ENCODE measurements around the gene FOXL2. TPM values are rescaled to one million over a fixed set of nuclear protein-coding genes. Genes with fewer than 3 reads are reported as not detected.

FOXL2 gene
- total and polyA plus RNA-seq, 2 of the 13 experiments (the other 11 are each of a cell fraction or from before 2014, with no cell fraction given) = not detected

DNA sequence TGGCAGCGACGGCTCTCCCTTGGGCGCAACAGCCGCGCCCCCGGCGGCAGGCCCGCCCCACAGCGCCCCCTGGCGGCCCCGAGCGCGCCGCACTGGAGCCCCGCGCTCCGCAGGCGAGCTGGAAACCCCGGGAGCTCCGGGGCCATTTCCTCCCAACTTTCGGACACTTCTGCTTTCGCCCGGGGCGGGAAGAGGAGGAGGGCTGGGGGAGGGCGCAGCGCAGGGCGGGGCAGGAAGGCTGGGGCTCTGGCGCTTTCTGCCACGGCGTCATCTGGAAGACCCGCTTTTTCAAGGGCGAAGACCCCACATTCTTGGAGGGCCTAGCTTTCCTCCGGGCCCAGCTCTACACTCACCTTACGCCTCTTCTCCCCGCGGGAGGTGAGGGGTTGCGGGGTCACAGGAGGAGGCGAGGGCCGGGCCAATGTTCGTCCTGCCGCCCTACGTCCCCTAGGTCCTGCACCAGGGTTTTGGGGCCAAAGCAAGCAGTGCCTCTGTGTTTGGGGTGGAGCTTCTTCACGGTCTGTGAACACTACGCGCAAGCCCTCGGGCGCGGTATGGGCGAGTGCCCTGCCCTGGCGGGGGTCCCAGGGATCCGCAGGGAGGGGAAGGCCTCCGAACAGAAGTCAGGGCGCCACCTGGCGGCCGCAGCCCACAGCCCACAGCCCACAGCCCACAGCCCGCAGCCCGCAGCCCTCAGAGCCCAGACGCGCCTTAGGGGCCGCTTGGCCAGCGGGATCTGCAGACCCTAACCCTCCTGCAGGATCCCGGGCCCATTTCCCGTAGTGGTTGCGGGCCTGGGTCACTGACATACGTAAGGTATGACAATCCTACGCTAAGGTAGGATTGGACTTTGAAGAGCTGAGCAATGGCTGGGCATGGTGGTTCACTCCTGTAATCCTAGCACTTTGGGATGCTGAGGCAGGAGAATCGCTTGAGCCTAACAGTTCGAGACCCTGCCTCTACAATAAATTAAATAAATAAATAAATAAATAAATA lies 31.1 kb downstream of the FOXL2 start (continued):
- TF ChIP-seq, protein P1, sequence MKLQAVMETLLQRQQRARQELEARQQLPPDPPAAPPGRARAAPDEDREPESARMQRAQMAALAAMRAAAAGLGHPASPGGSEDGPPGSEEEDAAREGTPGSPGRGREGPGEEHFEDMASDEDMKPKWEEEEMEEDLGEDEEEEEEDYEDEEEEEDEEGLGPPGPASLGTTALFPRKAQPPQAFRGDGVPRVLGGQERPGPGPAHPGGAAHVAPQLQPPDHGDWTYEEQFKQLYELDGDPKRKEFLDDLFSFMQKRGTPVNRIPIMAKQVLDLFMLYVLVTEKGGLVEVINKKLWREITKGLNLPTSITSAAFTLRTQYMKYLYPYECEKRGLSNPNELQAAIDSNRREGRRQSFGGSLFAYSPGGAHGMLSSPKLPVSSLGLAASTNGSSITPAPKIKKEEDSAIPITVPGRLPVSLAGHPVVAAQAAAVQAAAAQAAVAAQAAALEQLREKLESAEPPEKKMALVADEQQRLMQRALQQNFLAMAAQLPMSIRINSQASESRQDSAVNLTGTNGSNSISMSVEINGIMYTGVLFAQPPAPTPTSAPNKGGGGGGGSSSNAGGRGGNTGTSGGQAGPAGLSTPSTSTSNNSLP (IDR thresholded peaks at IDR 0.05; ENCODE audit: low read depth, low read length) = no peak
- TF ChIP-seq SYNCRIP (IDR thresholded peaks at IDR 0.05; ENCODE audit: insufficient read depth, low read depth, low read length) = no peak
- no peak; the same call in 1 of the 2 replicates for TF ChIP-seq NR2F2 (IDR thresholded peaks at IDR 0.05; ENCODE audit: borderline replicate concordance, low read depth)
- no peak for TF ChIP-seq ARNTL (CRISPR knock-in tag; IDR thresholded peaks at IDR 0.05)
- no peak; the same call in 1 of the 2 replicates for TF ChIP-seq ZNF598 (CRISPR knock-in tag; IDR thresholded peaks at IDR 0.05; ENCODE audit: borderline replicate concordance)
- no peak for TF ChIP-seq NFRKB (IDR thresholded peaks at IDR 0.05)
- TF ChIP-seq ZKSCAN1 (IDR thresholded peaks at IDR 0.05; ENCODE audit: low read length) = no peak
- TF ChIP-seq, protein P2, sequence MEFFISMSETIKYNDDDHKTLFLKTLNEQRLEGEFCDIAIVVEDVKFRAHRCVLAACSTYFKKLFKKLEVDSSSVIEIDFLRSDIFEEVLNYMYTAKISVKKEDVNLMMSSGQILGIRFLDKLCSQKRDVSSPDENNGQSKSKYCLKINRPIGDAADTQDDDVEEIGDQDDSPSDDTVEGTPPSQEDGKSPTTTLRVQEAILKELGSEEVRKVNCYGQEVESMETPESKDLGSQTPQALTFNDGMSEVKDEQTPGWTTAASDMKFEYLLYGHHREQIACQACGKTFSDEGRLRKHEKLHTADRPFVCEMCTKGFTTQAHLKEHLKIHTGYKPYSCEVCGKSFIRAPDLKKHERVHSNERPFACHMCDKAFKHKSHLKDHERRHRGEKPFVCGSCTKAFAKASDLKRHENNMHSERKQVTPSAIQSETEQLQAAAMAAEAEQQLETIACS (CRISPR knock-in tag; IDR thresholded peaks at IDR 0.05) = no peak
- TF ChIP-seq HNRNPUL1 (IDR thresholded peaks at IDR 0.05; ENCODE audit: low read depth, low read length) = no peak
- TF ChIP-seq EED (CRISPR knock-in tag; IDR thresholded peaks at IDR 0.05) = peak; percentile 67; the same call in 1 of the 2 replicates
- TF ChIP-seq ZSCAN25 (CRISPR knock-in tag; IDR thresholded peaks at IDR 0.05) = peak; percentile 11; the same call in 1 of the 2 replicates
- TF ChIP-seq PAF1 (CRISPR knock-in tag; IDR thresholded peaks at IDR 0.05) = no peak
- TF ChIP-seq RARA (CRISPR knock-in tag; IDR thresholded peaks at IDR 0.05) = 0 out of 2 replicates have a peak, but pooled peaks have one; percentile 17
- TF ChIP-seq ZNF530 (CRISPR knock-in tag; IDR thresholded peaks at IDR 0.05; ENCODE audit: low read depth) = no peak
- no peak for TF ChIP-seq GTF2F1 (IDR thresholded peaks at IDR 0.05; ENCODE audit: low read length)
- no peak for TF ChIP-seq CHCHD3 (CRISPR knock-in tag; IDR thresholded peaks at IDR 0.05)
- TF ChIP-seq AHR (CRISPR knock-in tag; IDR thresholded peaks at IDR 0.05) = no peak
- TF ChIP-seq, protein P3, sequence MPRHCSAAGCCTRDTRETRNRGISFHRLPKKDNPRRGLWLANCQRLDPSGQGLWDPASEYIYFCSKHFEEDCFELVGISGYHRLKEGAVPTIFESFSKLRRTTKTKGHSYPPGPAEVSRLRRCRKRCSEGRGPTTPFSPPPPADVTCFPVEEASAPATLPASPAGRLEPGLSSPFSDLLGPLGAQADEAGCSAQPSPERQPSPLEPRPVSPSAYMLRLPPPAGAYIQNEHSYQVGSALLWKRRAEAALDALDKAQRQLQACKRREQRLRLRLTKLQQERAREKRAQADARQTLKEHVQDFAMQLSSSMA (CRISPR knock-in tag; IDR thresholded peaks at IDR 0.05) = no peak
- no peak for TF ChIP-seq ZNF232 (CRISPR knock-in tag; IDR thresholded peaks at IDR 0.05; ENCODE audit: borderline replicate concordance)
- TF ChIP-seq RXRA (CRISPR knock-in tag; IDR thresholded peaks at IDR 0.05) = peak; percentile 48; the same call in 1 of the 2 replicates
- TF ChIP-seq, protein P4, sequence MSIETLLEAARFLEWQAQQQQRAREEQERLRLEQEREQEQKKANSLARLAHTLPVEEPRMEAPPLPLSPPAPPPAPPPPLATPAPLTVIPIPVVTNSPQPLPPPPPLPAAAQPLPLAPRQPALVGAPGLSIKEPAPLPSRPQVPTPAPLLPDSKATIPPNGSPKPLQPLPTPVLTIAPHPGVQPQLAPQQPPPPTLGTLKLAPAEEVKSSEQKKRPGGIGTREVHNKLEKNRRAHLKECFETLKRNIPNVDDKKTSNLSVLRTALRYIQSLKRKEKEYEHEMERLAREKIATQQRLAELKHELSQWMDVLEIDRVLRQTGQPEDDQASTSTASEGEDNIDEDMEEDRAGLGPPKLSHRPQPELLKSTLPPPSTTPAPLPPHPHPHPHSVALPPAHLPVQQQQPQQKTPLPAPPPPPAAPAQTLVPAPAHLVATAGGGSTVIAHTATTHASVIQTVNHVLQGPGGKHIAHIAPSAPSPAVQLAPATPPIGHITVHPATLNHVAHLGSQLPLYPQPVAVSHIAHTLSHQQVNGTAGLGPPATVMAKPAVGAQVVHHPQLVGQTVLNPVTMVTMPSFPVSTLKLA (IDR thresholded peaks at IDR 0.05) = no peak
- TF ChIP-seq ZSCAN21 (CRISPR knock-in tag; IDR thresholded peaks at IDR 0.05; ENCODE audit: borderline replicate concordance) = peak; percentile 5; the same call in 1 of the 2 replicates
- TF ChIP-seq FOXK1 (CRISPR knock-in tag; IDR thresholded peaks at IDR 0.05; ENCODE audit: borderline replicate concordance, low read depth) = peak; percentile 15; the same call in 1 of the 2 replicates
- TF ChIP-seq ZFYVE20 (CRISPR knock-in tag; IDR thresholded peaks at IDR 0.05; ENCODE audit: borderline replicate concordance, low read depth) = no peak
- 0 out of 2 replicates have a peak, but pooled peaks have one; percentile 36 for TF ChIP-seq ZZZ3 (CRISPR knock-in tag; IDR thresholded peaks at IDR 0.05; ENCODE audit: borderline replicate concordance)
- no peak for TF ChIP-seq MBNL3 (CRISPR knock-in tag; conservative IDR thresholded peaks at IDR 0.05)
